ENCODE data around the gene TEX22.

DNA sequence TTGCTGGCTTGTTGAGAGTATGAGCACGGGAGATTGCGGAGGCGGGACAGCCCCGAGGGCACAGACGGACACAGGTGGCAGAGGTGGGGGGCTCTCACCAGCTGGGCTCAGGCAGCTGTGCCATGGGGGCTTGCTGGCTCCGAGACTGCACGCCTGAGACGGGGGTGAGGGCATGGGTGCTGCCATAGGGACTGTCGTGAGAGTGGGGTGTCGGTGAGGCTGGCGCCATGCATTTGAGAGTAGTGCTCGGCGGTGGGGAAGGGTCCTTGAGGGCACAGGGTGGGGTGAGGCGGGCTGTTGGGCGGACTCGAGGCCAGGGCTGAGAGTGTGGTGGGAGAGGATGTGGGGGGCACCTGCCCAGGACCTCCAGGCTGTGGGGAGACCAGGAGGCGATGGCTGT, 40.7 kb upstream of the TEX22 start:
- no peak for TF ChIP-seq EZH2phosphoT487 (IDR thresholded peaks at IDR 0.05; ENCODE audit: borderline replicate concordance, low read length)
- TF ChIP-seq EZH2 (IDR thresholded peaks at IDR 0.05; ENCODE audit: low read length, unreplicated experiment), result no peak
- TF ChIP-seq, protein P1, sequence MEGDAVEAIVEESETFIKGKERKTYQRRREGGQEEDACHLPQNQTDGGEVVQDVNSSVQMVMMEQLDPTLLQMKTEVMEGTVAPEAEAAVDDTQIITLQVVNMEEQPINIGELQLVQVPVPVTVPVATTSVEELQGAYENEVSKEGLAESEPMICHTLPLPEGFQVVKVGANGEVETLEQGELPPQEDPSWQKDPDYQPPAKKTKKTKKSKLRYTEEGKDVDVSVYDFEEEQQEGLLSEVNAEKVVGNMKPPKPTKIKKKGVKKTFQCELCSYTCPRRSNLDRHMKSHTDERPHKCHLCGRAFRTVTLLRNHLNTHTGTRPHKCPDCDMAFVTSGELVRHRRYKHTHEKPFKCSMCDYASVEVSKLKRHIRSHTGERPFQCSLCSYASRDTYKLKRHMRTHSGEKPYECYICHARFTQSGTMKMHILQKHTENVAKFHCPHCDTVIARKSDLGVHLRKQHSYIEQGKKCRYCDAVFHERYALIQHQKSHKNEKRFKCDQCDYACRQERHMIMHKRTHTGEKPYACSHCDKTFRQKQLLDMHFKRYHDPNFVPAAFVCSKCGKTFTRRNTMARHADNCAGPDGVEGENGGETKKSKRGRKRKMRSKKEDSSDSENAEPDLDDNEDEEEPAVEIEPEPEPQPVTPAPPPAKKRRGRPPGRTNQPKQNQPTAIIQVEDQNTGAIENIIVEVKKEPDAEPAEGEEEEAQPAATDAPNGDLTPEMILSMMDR (conservative IDR thresholded peaks at IDR 0.05; ENCODE audit: low read depth, low read length), result no peak
